ENCODE data around the gene ALPP.

GRCh38 chr2:232330068-232330999 lies 48.2 kb upstream of the ALPP start:
- TF ChIP-seq CTCF (IDR thresholded peaks at IDR 0.05; ENCODE audit: extremely low read depth in 1 of 2, insufficient read depth in 1 of 2, low read depth in 1 of 2, low read length in 2 of 2) (no peak), MAX (IDR thresholded peaks at IDR 0.05; ENCODE audit: insufficient read depth, insufficient read length) (no peak), EZH2 (IDR thresholded peaks at IDR 0.05; ENCODE audit: borderline replicate concordance, low read depth, low read length, severe bottlenecking) (no peak), POLR2AphosphoS5 (IDR thresholded peaks at IDR 0.05; ENCODE audit: insufficient read depth, low read depth, low read length) (no peak)
